Measurements from ENCODE around the gene SLC25A46. TPM values are rescaled to one million over a fixed set of nuclear protein-coding genes. Genes with fewer than 3 reads are reported as not detected.

SLC25A46 gene
- total RNA-seq, 4 donors from 2014 or later = 62.6 to 84.5 (median 72.0) TPM

DNA sequence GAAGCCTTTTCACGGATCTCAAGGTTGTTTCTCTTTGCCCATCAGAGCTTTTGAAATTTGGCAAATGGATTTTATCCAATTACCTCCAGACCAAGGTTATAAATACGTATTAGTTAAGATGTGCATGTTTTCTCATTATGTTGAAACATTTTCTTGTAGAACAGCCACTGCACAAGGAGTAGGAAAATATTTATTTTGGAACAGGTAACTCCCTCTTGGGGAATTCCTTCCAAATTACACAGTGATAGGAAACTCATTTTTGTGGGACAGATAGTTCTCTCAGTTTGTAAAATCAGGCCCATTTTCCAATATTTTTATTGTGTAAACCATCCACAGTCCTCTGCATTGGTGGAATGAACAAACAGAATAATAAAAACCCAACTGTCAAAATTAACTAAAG lies 35.3 kb upstream of the SLC25A46 start:
- no peak for DNase-seq
- 61 to 67% methylated on average over 2 of the region's 2 CpGs for WGBS, 2 donors (ENCODE audit: low coverage in 1 of 2)
- Histone ChIP-seq H3K27me3 (no peaks in the 10 kb centered on the region), H3K27ac (no peak overlapping the region), H3K9me3 (no peaks in the 10 kb centered on the region), H3K36me3 (no peaks in the 10 kb centered on the region), H3K4me3 (no peak overlapping the region), H3K4me1 (no peaks in the 10 kb centered on the region)
- no peak for TF ChIP-seq EP300 (IDR thresholded peaks at IDR 0.05; ENCODE audit: low read depth)
- no peak for TF ChIP-seq POLR2AphosphoS5 (IDR thresholded peaks at IDR 0.05)
- TF ChIP-seq, protein P1, sequence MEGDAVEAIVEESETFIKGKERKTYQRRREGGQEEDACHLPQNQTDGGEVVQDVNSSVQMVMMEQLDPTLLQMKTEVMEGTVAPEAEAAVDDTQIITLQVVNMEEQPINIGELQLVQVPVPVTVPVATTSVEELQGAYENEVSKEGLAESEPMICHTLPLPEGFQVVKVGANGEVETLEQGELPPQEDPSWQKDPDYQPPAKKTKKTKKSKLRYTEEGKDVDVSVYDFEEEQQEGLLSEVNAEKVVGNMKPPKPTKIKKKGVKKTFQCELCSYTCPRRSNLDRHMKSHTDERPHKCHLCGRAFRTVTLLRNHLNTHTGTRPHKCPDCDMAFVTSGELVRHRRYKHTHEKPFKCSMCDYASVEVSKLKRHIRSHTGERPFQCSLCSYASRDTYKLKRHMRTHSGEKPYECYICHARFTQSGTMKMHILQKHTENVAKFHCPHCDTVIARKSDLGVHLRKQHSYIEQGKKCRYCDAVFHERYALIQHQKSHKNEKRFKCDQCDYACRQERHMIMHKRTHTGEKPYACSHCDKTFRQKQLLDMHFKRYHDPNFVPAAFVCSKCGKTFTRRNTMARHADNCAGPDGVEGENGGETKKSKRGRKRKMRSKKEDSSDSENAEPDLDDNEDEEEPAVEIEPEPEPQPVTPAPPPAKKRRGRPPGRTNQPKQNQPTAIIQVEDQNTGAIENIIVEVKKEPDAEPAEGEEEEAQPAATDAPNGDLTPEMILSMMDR (IDR thresholded peaks at IDR 0.05) = no peak
- no peak for TF ChIP-seq POLR2A (IDR thresholded peaks at IDR 0.05)
- in situ Hi-C loops (cut with MboI; ENCODE audit: low pct_ligation_motif_present in 1 of 4, low pct_unique_long_range_greater_than_20kb in 1 of 4, low sequenced_read_pairs in 3 of 4) (no loop called here), intact Hi-C loops (cut with DNase I; ENCODE audit: low total_unique reads) (no loop called here)

DNA sequence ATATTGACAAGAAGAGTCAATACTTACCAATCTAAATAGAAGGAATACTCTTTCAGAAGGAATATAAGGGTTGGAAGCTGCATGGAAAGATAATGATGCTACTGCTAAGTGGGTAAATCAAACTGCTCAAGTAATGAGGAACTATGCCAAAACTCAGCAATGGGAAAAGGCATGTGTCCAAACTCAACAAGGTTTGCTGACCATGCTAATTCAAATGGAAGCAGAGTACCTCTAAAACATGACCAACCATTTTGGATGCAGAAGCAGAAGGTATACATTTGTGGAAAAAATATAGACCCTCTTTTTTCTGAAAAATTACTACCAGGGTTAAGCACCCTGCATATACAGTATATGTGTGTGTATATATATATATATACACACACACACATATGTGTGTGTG lies 33.5 kb upstream of the SLC25A46 start:
- intact Hi-C loops (cut with DNase I; ENCODE audit: low total_unique reads) (no loop called here), in situ Hi-C loops (cut with MboI; ENCODE audit: low pct_ligation_motif_present in 1 of 4, low pct_unique_long_range_greater_than_20kb in 1 of 4, low sequenced_read_pairs in 3 of 4) (no loop called here)

GRCh38 chr5:110707260-110707844 lies 31.5 kb upstream of the SLC25A46 start:
- Histone ChIP-seq H3K27ac (no peak overlapping the region), H3K27me3 (no peaks in the 10 kb centered on the region), H3K4me3 (no peak overlapping the region), H3K36me3 (no peaks in the 10 kb centered on the region), H3K9me3 (no peaks in the 10 kb centered on the region), H3K4me1 (no peaks in the 10 kb centered on the region)
- in situ Hi-C loops (cut with MboI; ENCODE audit: low pct_ligation_motif_present in 1 of 4, low pct_unique_long_range_greater_than_20kb in 1 of 4, low sequenced_read_pairs in 3 of 4) = no loop called here
- no peak for TF ChIP-seq POLR2AphosphoS5 (IDR thresholded peaks at IDR 0.05)
- TF ChIP-seq POLR2A (IDR thresholded peaks at IDR 0.05) = no peak
- no peak for TF ChIP-seq EP300 (IDR thresholded peaks at IDR 0.05; ENCODE audit: low read depth)
- TF ChIP-seq, protein P1 (IDR thresholded peaks at IDR 0.05) = no peak
- no peak for DNase-seq
- whole genome bisulfite sequencing, 2 donors (ENCODE audit: low coverage in 1 of 2) = 63 to 73% methylated on average over 3 of the region's 3 CpGs
- intact Hi-C loops (cut with DNase I; ENCODE audit: low total_unique reads) = no loop called here

More for the DNA sequence above, 33.5 kb upstream of the SLC25A46 start:
- Histone ChIP-seq H3K36me3 (no peaks in the 10 kb centered on the region), H3K9me3 (no peaks in the 10 kb centered on the region), H3K27me3 (no peaks in the 10 kb centered on the region), H3K4me3 (no peak overlapping the region), H3K4me1 (no peaks in the 10 kb centered on the region), H3K27ac (no peak overlapping the region)
- no peak for DNase-seq
- TF ChIP-seq POLR2AphosphoS5 (IDR thresholded peaks at IDR 0.05) (no peak), POLR2A (IDR thresholded peaks at IDR 0.05) (no peak), EP300 (IDR thresholded peaks at IDR 0.05; ENCODE audit: low read depth) (no peak)
- TF ChIP-seq, protein P1 (IDR thresholded peaks at IDR 0.05) = no peak

- H3K4me1 ChIP-seq = no peaks in the 10 kb centered on the region
- H3K27ac ChIP-seq = no peak overlapping the region
- intact Hi-C loops (cut with DNase I; ENCODE audit: low total_unique reads) = no loop called here
- H3K4me3 ChIP-seq = no peak overlapping the region
- DNase-seq = no peak
- H3K36me3 ChIP-seq = no peaks in the 10 kb centered on the region
- 83 to 85% methylated on average over 2 to 5 of the region's 5 CpGs for WGBS, 2 donors (ENCODE audit: low coverage in 1 of 2)
- no peaks in the 10 kb centered on the region for H3K27me3 ChIP-seq
- no peak for TF ChIP-seq EP300 (IDR thresholded peaks at IDR 0.05; ENCODE audit: low read depth)
- no peak for TF ChIP-seq POLR2AphosphoS5 (IDR thresholded peaks at IDR 0.05)
- TF ChIP-seq, protein P1 (IDR thresholded peaks at IDR 0.05) = no peak
- no peak for TF ChIP-seq POLR2A (IDR thresholded peaks at IDR 0.05)
- in situ Hi-C loops (cut with MboI; ENCODE audit: low pct_ligation_motif_present in 1 of 4, low pct_unique_long_range_greater_than_20kb in 1 of 4, low sequenced_read_pairs in 3 of 4) = no loop called here
- H3K9me3 ChIP-seq = no peaks in the 10 kb centered on the region
These were observed 22.3 kb upstream of the SLC25A46 start for GRCh38 chr5:110716247-110717245.
